ENCODE results near the gene CBX2.
"Not testable (repeated sequence)": the region's sequence is repeated elsewhere in the genome, so short reads cannot be mapped to it uniquely, and the experiment has no call there.

Gene CBX2

DNA sequence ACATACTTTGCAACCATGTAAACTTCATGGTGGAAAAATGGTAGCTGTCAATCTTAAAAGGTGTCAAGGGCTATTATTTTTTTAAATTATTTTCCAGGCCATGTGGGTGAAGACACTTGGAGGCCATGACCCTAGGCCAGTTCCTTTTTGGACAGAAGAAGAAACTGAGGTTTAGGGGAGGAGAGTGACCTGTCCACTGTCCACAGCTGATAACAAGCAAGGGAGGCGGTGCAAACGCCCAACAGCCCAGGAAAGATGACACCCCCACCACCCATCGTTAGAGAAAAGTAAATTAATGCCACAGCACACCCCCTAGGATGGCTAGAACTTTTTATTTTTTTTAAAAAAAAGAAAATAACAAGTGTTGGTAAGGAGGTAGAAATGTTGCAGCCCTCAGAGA lies 28.0 kb upstream of the CBX2 start:
- TF ChIP-seq, protein P1, sequence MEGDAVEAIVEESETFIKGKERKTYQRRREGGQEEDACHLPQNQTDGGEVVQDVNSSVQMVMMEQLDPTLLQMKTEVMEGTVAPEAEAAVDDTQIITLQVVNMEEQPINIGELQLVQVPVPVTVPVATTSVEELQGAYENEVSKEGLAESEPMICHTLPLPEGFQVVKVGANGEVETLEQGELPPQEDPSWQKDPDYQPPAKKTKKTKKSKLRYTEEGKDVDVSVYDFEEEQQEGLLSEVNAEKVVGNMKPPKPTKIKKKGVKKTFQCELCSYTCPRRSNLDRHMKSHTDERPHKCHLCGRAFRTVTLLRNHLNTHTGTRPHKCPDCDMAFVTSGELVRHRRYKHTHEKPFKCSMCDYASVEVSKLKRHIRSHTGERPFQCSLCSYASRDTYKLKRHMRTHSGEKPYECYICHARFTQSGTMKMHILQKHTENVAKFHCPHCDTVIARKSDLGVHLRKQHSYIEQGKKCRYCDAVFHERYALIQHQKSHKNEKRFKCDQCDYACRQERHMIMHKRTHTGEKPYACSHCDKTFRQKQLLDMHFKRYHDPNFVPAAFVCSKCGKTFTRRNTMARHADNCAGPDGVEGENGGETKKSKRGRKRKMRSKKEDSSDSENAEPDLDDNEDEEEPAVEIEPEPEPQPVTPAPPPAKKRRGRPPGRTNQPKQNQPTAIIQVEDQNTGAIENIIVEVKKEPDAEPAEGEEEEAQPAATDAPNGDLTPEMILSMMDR (IDR thresholded peaks at IDR 0.05; ENCODE audit: low read depth, low read length, missing control alignments) = no peak
- DNase-seq = no peak
- Histone ChIP-seq H3K27me3 (replicated peaks) (peaks cover 31% of the 10 kb centered on the region), H3K27ac (no peak overlapping the region), H3K4me3 (ENCODE audit: low read depth, low read length) (no peak overlapping the region), H3K36me3 (replicated peaks) (no peaks in the 10 kb centered on the region)
- in situ Hi-C loops (cut with HindIII; ENCODE audit: low pct_ligation_motif_present, low sequenced_read_pairs) = no loop called here

DNA sequence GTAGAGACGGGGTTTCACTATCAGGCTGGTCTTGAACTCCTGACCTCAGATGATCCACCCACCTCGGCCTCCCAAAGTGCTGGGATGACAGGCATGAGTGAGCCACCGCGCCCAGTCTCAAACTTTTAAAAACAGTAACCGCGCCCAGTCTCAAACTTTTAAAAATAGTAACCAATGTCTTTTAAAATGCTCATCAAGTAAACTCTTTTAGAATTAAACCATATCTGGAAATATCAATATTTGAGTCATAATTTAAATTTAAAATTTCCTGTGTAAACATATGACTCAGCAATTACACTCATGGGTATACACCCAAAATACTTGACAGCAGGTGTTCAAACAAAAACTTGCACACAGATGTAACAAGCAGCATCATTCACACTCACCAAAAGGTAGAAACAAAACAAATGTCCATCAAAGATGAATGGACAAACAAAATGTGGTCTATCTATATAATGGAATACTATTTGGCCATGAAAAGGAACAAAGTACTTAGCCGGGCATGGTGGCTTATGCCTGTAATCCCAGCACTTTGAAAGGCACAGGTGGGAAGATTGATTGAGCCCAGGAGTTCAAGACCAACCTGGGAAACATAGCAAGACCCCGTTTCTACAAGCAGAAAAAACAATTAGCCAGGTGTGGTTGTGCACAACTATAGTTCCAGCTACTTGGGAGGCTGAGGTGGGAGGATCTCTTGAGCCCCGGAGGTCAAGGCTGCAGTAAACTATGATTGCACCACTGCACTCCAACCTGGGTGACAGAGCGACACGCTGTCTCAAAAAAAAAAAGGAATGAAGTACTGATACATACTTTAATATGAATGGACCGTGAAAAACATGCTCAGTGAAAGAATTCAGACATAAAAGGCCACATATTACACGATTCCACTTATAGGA lies 27.1 kb upstream of the CBX2 start:
- H3K27ac ChIP-seq = no peak overlapping the region
- DNase-seq = no peak
- H3K4me3 ChIP-seq (ENCODE audit: low read depth, low read length) = no peak overlapping the region
- in situ Hi-C loops (cut with HindIII; ENCODE audit: low pct_ligation_motif_present, low sequenced_read_pairs) = no loop called here
- no peaks in the 10 kb centered on the region for H3K36me3 ChIP-seq (replicated peaks)
- TF ChIP-seq, protein P1 (IDR thresholded peaks at IDR 0.05; ENCODE audit: low read depth, low read length, missing control alignments) = no peak
- H3K27me3 ChIP-seq (replicated peaks) = peaks cover 31% of the 10 kb centered on the region

DNA sequence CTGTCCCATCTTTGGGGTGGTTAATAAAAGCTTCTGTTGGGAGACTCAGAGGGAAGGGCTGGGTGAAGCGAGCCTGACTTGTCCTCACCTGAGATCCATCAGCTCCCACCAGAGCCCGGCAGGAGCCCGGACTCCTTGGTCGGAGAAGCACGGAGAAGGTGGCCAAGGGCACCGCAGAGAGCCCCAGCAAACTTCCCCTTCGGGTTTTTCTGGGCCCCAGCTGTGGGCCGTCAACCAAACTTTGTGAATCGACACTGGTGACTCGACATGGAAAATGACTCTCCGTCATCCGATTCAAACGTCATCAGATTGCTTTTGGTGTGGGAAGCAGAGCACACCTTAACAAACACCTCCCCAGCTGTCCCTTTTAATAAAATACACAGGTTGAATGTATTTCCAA lies 25.8 kb upstream of the CBX2 start:
- TF ChIP-seq, protein P1 (IDR thresholded peaks at IDR 0.05; ENCODE audit: low read depth, low read length, missing control alignments) = no peak
- in situ Hi-C loops (cut with HindIII; ENCODE audit: low pct_ligation_motif_present, low sequenced_read_pairs) = no loop called here
- H3K36me3 ChIP-seq (replicated peaks) = no peaks in the 10 kb centered on the region
- peaks cover 22% of the 10 kb centered on the region for H3K27me3 ChIP-seq (replicated peaks)
- DNase-seq = no peak
- H3K4me3 ChIP-seq (ENCODE audit: low read depth, low read length) = no peak overlapping the region
- H3K27ac ChIP-seq = no peak overlapping the region

GRCh38 chr17:79754370-79754769 lies 23.6 kb upstream of the CBX2 start:
- in situ Hi-C loops (cut with HindIII; ENCODE audit: low pct_ligation_motif_present, low sequenced_read_pairs) = no loop called here
- TF ChIP-seq, protein P1 (IDR thresholded peaks at IDR 0.05; ENCODE audit: low read depth, low read length, missing control alignments) = no peak
- Histone ChIP-seq H3K27me3 (replicated peaks) (peaks cover 6% of the 10 kb centered on the region), H3K4me3 (ENCODE audit: low read depth, low read length) (no peak overlapping the region), H3K36me3 (replicated peaks) (no peaks in the 10 kb centered on the region), H3K27ac (no peak overlapping the region)
- no peak for DNase-seq

GRCh38 chr17:79754903-79755302 lies 23.0 kb upstream of the CBX2 start:
- H3K27me3 ChIP-seq (replicated peaks); in situ Hi-C loops (cut with HindIII; ENCODE audit: low pct_ligation_motif_present, low sequenced_read_pairs); H3K36me3 ChIP-seq (replicated peaks); DNase-seq; H3K27ac ChIP-seq; H3K4me3 ChIP-seq (ENCODE audit: low read depth, low read length): not testable (repeated sequence)

DNA sequence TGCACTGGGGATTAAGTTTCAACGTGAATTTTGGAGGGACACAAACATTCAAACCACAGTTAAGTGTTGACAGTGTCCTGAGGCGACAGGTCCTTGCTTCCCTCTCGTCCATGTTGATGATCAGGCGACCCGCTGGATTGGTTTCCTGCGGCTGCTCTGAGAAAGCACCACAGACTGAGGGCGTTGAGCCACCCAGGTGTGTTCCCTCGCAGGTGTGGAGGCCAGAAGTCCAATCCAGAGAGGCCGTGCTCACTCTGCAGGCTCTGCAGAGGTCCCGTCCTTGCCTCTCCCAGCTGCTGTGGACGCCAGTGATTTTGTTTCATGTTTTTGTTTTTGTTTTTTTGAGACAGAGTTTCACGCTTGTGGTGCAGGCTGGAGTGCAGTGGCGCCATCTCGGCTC lies 22.4 kb upstream of the CBX2 start:
- Histone ChIP-seq H3K36me3 (replicated peaks) (no peaks in the 10 kb centered on the region), H3K27ac (no peak overlapping the region), H3K4me3 (ENCODE audit: low read depth, low read length) (no peak overlapping the region), H3K27me3 (replicated peaks) (peaks cover 6% of the 10 kb centered on the region)
- TF ChIP-seq, protein P1 (IDR thresholded peaks at IDR 0.05; ENCODE audit: low read depth, low read length, missing control alignments) = no peak
- DNase-seq = no peak
- in situ Hi-C loops (cut with HindIII; ENCODE audit: low pct_ligation_motif_present, low sequenced_read_pairs) = no loop called here

Data from brain microvascular endothelial cell (primary cell).